HT-29 (cell line): ENCODE measurements around the gene DYNLT1. TPM values are rescaled to one million over a fixed set of nuclear protein-coding genes. Genes with fewer than 3 reads are reported as not detected.
"Not testable (repeated sequence)": the region's sequence is repeated elsewhere in the genome, so short reads cannot be mapped to it uniquely, and the experiment has no call there.

Experiments used
- DNase-seq: peaks from one replicate; pipeline ENCODE4 v3.0.0-alpha.2; 2015; ENCODE audit warnings: low spot score
- total RNA-seq: library from RNA; depleted of rRNA; stranded (reverse); fragments of >200 nt; shearing (Covaris generic); gene quantifications from 2 replicates; pipeline ENCODE4 v1.2.3, GENCODE V29; 2014

Gene DYNLT1
- total RNA-seq, 1 experiment from 2014 or later, result 54.7 TPM

GRCh38 chr6:158624684-158625682, 19.6 kb downstream of the DYNLT1 start:
- no peak for DNase-seq

- no peak for DNase-seq
These were observed 21.9 kb downstream of the DYNLT1 start for GRCh38 chr6:158622545-158623190.

- no peak for DNase-seq
These were observed 22.6 kb downstream of the DYNLT1 start for GRCh38 chr6:158621694-158622544.

GRCh38 chr6:158620963-158621693, 23.4 kb downstream of the DYNLT1 start:
- no peak for DNase-seq

GRCh38 chr6:158619922-158620801, 24.4 kb downstream of the DYNLT1 start:
- DNase-seq, result no peak

- DNase-seq, result not testable (repeated sequence)
These were observed 26.3 kb downstream of the DYNLT1 start for GRCh38 chr6:158618289-158618688.

- DNase-seq, result not testable (repeated sequence)
These were observed 29.9 kb downstream of the DYNLT1 start for GRCh38 chr6:158614606-158615005.

GRCh38 chr6:158611541-158612370, 32.8 kb downstream of the DYNLT1 start:
- peak; percentile 20 for DNase-seq

- DNase-seq, result no peak
These were observed 33.5 kb downstream of the DYNLT1 start for GRCh38 chr6:158611039-158611438.

- no peak for DNase-seq
These were observed 34.1 kb downstream of the DYNLT1 start for GRCh38 chr6:158610319-158610968.

GRCh38 chr6:158609455-158610155, 34.9 kb downstream of the DYNLT1 start:
- no peak for DNase-seq

GRCh38 chr6:158608221-158608620, 36.3 kb downstream of the DYNLT1 start:
- DNase-seq, result no peak

- DNase-seq, result no peak
These were observed 37.0 kb downstream of the DYNLT1 start for GRCh38 chr6:158607411-158608170.

- no peak for DNase-seq
These were observed 37.6 kb downstream of the DYNLT1 start for GRCh38 chr6:158606935-158607334.

- not testable (repeated sequence) for DNase-seq
These were observed 38.5 kb downstream of the DYNLT1 start for GRCh38 chr6:158606011-158606410.

GRCh38 chr6:158605266-158605878, 39.2 kb downstream of the DYNLT1 start:
- peak; percentile 83 for DNase-seq

- no peak for DNase-seq
These were observed 40.5 kb downstream of the DYNLT1 start for GRCh38 chr6:158604048-158604406.
